Erythroblast (primary cell): ENCODE data around the gene CRNN.

ENCODE experiments used
- GATA1 ChIP-seq: IDR thresholded peaks from 2 replicates; pipeline ENCODE4 v1.6.1; 2011; ENCODE audit warnings: low read depth, mild to moderate bottlenecking, control low read depth, low read length, moderate library complexity
- POLR2A ChIP-seq: IDR thresholded peaks from 2 replicates; pipeline ENCODE4 v1.6.1; 2011; ENCODE audit warnings: mild to moderate bottlenecking, low read length

GRCh38 chr1:152419917-152420316, 5.9 kb upstream of the CRNN start:
- no peak for TF ChIP-seq POLR2A
- no peak for TF ChIP-seq GATA1
